GM18517 (cell line): Measurements from ENCODE around the gene PGP.

Experiments used
- ATAC-seq: cut with Tn5 transposase; IDR thresholded peaks from one replicate; pipeline ENCODE4 v1.9.1; 2021; ENCODE audit warnings: mild to moderate bottlenecking, moderate library complexity; ENCODE audit not compliant: unreplicated experiment

Gene PGP

DNA sequence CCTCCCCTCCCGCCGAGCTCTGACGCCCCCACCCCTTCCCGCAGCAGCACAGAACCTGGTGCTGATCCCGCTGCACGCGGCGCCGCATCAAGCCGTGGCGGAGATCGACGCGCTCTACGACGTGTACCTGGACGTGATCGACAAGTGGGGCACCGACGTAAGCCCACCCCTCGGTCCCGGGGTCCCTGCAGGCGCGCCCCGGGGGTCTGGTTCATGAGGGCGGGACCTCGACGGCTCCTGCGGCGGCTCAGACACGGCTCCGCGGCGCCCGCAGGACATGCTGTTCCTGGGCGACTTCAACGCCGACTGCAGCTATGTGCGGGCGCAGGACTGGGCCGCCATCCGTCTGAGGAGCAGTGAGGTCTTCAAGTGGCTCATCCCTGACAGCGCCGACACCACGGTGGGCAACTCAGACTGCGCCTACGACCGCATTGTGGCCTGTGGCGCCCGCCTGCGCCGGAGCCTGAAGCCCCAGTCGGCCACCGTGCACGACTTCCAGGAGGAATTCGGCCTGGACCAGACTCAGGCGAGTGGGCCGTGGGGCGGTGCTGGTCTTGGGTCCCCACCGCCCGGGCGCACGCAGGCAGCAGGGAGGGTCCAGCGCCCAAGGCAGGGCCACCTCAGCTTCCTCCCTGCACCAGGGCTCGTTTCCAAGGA, 23.0 kb upstream of the PGP start:
- ATAC-seq = no peak

- ATAC-seq = no peak
These were observed 22.5 kb upstream of the PGP start for GRCh38 chr16:2237102-2237482.

GRCh38 chr16:2236337-2237101, 21.9 kb upstream of the PGP start, which contains the start of gene DNASE1L2:
Gene DNASE1L2 (plus strand): TSS chr16:2236444. CDS start chr16:2236817, 373 bp downstream.
- no peak for ATAC-seq

DNA sequence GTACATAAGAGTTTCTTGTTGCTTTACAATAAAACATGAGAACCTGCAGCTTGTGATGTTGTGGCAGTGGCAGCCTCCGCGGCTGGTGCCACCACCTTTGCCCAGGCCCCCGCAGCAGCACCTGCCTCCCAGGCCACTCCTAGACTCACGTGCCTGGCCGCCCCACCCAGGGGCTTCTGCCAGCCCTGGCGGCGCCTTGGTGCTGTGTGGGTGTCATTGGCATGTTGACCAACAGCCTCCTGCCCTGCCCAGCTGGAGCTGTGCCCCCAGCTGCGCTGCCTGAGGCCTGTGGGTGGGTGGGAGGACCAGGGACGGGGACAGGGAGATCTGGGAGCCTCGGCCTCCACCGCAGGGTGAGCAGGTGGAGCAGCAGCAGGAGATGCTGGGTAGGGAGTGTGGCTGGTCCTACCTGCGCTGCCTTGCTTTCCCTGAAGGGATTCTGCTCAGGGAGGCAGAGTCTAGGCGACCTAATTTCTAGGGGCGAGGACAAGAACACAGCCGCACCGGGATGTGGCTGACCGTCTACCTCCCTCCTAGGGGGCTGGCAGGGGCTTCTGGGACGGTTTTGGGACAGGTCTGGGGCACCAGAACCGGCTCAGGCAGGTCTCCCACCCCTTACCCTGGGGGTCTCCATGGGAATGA, 21.2 kb upstream of the PGP start:
- ATAC-seq = no peak

DNA sequence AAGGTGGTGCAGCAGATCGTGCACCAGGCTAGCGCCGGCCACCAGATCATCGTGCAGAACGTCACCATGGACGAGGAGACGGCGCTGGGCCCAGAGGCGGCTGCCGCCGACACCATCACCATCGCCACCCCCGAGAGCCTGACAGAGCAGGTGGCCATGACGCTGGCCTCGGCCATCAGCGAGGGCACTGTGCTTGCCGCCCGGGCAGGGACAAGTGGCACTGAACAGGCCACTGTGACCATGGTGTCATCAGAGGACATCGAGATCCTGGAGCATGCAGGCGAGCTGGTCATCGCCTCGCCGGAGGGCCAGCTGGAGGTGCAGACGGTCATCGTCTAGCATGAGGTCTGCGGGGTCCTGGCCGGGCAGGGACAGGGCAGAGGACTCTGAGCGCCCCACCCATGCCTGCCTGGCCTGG, 20.6 kb upstream of the PGP start:
- ATAC-seq = no peak

- ATAC-seq = no peak
These were observed 20.2 kb upstream of the PGP start for GRCh38 chr16:2234813-2235170.

DNA sequence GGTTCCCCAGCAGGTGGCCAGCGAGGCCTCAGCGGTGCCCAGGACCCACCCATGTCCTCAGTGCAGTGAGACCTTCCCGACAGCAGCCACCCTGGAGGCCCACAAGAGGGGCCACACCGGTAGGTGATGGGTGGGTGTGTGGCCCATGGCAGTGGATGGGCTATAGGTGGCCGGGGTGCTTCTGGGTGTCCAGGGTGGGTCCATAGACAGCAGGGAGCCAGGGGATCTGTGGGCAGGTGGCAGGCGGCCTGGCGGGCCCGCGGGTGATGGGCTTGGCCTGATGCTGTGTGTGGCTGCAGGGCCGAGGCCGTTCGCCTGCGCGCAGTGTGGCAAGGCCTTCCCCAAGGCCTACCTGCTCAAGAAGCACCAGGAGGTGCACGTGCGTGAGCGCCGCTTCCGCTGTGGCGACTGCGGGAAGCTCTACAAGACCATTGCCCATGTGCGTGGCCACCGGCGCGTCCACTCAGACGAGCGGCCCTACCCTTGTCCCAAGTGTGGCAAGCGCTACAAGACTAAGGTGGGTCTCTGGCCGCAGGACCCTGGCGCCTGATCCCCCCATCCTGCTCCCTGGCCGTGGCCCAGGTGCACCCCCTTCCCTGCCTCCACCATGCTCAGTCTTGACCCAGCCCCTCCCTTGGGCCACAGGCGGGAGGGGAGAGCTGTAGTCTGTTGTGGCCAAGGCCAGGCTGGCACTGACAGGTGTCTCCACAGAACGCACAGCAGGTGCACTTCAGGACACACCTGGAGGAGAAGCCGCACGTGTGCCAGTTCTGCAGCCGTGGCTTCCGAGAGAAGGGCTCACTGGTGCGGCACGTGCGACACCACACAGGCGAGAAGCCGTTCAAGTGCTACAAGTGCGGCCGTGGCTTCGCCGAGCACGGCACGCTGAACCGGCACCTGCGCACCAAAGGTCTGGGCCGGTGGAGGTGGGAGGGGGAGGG, 19.5 kb upstream of the PGP start:
- no peak for ATAC-seq

DNA sequence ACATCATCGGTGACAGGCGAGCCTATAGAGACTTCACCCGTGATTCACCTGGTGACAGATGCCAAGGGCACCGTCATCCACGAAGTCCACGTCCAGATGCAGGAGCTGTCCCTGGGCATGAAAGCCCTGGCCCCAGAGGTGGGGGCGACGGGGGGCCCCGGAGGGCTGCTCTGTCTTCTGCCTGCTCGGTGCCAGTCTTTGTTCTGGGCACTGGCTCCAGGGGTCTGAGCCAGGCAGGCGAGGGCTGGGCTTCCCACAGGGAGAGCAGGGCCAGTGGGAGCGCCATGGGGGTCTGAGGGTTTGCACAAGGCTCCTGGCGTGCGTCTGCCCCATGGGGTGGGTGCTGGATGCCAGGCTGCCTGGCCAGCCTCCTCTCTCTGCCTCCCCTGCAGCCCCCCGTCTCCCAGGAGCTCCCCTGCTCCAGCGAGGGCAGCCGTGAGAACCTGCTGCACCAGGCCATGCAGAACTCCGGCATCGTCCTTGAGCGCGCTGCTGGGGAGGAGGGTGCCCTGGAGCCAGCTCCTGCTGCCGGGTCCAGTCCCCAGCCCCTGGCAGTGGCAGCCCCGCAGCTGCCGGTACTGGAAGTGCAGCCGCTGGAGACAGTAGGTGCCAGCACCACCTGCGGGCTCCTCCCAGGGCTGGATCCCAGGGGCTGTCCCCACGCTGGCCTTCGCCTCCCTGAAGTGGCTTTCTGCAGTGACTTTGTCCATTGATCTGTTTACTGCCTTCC, 18.6 kb upstream of the PGP start:
- no peak for ATAC-seq

DNA sequence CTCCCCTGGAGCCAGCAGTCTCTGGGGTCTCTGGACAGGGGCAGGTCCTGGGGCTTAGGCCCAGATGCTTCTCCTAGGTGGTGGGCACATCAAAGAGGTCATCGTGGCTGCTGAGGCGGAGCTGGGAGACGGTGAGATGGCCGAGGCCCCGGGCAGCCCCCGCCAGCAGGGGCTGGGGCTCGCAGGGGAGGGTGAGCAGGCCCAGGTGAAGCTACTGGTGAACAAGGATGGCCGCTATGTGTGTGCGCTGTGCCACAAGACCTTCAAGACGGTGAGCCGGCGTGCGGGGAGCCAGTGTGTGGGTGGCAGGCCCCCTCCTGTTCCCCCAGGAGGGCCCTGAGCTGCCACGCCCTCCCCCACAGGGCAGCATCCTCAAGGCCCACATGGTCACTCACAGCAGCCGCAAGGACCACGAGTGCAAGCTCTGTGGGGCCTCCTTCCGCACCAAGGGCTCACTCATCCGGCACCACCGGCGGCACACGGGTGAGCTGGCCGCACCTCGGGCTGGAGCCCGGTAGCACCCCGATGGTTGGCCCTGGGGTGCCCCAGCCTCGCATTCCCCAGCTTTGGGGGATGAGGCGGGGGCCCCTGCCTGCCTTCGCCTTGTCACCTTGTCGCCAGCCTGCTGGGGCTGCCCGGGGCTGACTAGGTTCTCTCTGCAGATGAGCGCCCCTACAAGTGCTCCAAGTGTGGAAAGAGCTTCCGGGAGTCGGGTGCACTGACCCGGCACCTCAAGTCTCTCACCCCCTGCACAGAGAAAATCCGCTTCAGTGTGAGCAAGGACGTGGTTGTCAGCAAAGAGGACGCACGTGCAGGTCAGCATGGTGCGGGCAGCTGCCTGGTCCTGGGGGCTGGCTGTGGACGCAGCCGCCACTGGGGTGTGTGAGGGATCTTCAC, 17.7 kb upstream of the PGP start:
- no peak for ATAC-seq

GRCh38 chr16:2231016-2231931, 16.6 kb upstream of the PGP start:
- no peak for ATAC-seq

GRCh38 chr16:2230376-2230775, 15.7 kb upstream of the PGP start:
- no peak for ATAC-seq

- ATAC-seq = no peak
These were observed 15.1 kb upstream of the PGP start for GRCh38 chr16:2229632-2230250.

DNA sequence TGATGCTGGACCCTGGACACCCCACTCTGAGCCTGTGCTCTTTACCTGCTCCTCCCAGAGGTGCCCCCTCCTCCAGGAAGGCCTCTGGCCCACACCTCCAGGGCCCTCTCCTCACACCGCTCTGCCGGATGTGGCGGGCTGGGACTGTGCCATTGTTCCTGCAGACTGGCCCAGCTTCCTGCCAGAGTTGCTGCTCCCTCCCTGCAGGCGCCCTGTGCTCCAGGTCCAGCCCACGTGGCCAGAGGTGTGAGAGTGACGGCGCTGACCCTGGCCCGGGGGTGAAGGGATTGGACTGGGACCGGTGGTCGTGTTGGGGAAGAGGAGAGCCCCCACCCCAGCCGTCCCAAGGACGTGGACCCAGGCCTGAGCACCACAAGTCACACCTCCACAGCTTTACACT, 14.5 kb upstream of the PGP start:
- no peak for ATAC-seq

DNA sequence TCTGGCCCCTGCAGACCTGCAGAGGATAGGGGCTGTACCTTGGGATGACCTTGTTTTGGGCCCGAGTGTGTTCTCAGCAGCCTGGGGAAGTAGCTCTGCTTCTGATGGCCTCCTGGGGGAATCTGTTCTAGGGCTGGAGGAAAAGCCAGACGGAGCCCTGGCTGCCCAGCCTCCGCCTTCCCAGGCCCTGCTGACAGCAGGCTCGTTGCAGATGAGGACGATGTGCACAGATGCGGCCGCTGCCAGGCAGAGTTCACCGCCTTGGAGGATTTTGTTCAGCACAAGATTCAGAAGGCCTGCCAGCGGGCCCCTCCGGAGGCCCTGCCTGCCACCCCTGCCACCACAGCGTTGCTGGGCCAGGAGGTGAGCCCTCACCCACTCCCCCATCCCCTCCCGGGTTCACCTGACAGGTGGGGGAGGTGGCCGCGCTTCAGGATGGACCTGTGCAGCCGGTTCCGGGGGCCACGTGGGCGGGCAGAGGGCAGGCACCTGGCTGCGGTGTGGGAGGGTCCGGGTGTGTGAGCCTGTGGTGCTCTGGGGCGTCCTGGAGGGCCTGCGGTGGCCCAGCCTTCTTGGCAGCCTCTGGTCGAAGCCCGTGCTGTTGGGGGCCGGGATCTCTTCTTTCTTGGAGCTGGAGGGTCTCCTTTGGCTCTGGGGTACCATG, 13.7 kb upstream of the PGP start:
- ATAC-seq = no peak

DNA sequence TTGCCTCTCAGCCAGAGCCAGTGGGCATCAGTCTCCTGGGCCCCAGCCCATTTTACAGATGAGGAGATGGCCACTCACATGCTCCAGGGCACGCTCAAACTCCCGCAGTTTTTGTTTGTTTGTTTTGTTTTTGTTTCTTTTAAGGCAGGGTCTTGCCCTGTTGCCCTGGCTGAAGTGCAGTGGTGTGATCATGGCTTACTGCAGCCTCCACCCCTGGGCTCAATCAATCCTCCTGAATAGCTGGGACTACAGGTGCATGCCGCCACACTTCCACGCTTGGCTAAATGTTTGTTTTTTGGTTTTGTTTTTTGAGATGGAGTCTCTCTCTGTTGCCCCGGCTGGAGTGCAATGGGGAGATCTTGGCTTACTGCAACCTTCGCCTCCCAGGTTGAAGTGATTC, 12.3 kb upstream of the PGP start:
- ATAC-seq = no peak

- no peak for ATAC-seq
These were observed 11.7 kb upstream of the PGP start for GRCh38 chr16:2226245-2226793.

- ATAC-seq = no peak
These were observed 9.4 kb upstream of the PGP start for GRCh38 chr16:2223942-2224486.
